Measurements from ENCODE around the gene DUSP19.

DNA sequence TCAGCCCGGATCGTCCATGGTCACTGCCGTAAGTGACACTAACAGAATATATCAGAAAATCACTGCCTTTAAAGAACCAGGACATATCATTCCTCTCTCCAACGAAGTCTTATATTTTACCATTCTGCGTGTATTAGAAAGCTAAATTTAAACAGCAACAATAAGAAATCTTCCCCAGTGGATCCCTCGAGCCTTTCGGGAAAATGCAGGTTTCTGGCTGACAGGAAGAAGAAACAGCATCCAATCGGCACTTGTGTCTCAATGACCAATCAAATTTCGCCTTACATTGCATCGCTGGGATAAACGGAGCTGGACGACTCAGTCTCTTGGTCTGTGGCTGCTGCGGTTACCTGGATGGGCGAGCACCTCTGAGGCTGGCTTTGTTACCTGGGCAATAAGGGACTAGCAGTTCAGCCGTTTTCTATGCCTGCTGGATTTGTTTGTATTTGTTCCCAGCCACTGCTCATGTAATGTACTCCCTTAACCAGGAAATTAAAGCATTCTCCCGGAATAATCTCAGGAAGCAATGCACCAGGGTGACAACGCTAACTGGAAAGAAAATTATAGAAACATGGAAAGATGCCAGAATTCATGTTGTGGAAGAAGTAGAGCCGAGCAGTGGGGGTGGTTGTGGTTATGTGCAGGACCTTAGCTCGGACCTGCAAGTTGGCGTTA, at the start of gene DUSP19:
- TF ChIP-seq POLR2AphosphoS5 (IDR thresholded peaks at IDR 0.05; ENCODE audit: borderline replicate concordance, low read depth, low read length) (peak; percentile 96), EZH2 (IDR thresholded peaks at IDR 0.05) (no peak), FOXP2 (optimal IDR thresholded peaks at IDR 0.05; ENCODE audit: control extremely low read depth, extremely low read length, insufficient read depth) (no peak)
